Measurements from ENCODE around the gene LRFN2.

DNA sequence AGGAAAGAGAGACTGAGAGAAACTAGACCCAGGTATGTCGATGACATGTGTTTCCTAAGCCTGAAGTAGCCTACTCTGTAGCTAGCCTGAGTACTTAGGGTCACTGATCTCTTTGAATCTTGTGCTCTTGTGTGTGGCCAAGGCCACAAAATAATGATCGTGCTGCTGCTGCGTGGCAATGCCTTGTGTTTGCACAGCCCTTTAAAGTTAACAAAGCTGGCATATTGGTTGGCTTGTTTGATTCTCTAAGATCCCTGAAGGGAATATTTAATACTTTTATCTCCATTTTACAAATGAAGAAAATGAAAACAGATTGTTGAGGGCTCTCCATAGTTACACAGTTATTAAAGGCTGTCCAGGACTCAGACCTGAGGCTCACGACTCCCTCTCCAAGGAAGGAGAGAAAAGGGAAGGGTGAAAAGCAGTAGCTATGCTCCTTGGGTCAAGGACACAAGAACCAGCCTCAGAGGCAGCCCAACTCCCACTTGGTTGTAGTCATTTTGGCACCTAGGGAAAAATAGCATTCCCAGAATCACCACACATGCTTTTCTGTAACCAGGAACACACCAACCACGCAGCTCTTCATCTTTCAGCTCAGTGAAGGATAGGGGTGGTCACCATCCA, 130.7 kb downstream of the LRFN2 start:
- no peak for TF ChIP-seq POLR2A (IDR thresholded peaks at IDR 0.05)
- TF ChIP-seq, protein P1, sequence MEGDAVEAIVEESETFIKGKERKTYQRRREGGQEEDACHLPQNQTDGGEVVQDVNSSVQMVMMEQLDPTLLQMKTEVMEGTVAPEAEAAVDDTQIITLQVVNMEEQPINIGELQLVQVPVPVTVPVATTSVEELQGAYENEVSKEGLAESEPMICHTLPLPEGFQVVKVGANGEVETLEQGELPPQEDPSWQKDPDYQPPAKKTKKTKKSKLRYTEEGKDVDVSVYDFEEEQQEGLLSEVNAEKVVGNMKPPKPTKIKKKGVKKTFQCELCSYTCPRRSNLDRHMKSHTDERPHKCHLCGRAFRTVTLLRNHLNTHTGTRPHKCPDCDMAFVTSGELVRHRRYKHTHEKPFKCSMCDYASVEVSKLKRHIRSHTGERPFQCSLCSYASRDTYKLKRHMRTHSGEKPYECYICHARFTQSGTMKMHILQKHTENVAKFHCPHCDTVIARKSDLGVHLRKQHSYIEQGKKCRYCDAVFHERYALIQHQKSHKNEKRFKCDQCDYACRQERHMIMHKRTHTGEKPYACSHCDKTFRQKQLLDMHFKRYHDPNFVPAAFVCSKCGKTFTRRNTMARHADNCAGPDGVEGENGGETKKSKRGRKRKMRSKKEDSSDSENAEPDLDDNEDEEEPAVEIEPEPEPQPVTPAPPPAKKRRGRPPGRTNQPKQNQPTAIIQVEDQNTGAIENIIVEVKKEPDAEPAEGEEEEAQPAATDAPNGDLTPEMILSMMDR (IDR thresholded peaks at IDR 0.05): no peak
